DMS53 treated with DMSO at 0.1 percent for 48 hours (cell line): Measurements from ENCODE around the gene ELOVL4.

Experiments used
- DNase-seq: peaks from one replicate; lab custom pipeline; 2025; ENCODE audit not compliant: unreplicated experiment; lab: John Stamatoyannopoulos, UW

ELOVL4 gene

DNA sequence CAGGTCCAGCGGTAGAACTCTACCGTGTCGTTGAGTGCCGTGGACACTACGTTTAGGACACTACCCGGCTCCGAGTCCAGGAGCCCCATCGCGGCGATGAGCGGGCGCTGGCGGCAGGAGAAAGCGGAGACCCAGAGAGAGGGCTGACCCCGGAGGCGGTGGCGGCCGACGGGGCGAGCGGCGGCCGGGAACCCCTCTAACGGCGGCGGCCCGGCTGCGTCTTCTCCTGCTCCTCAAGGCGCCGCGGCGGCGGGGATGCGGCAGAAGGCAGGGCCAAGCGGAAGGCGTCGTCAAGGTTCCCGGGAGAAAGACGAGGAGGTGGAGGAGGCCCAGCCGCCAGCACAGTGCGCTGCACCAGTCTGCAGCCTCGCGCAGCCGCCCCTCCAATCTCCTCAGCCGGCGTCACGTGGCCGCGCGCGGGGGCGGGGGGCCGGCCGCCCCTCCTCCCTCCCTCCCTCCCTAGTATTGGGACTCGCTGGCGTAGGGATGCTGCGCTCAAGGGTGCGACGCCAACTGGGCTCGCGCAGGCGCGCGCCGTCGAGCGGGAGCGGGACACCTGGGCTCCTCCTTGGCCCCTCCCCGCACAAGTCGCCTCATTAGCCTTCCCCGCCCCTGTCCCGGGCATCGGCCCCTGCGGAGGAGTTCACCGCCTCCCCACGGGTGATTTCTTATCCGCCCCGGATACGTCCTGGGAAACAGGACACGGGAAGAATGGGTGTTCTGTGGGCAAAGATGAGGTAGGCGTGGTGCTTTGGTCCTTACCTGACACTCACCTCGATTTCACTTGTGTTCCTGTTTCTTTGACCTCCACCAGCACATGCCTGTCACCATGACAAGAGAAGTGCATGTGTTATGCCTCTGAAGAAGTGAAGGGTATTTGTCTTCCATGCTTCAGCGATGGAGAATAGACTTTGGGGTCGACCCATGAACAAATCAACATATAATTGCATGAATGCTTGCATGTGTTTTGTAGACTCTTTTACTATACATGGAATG lies at the start of gene ELOVL4:
TSS of gene ELOVL4 (minus strand) at position 363 of the 996 bp plus-strand sequence. CDS start at position 89, 274 bp downstream.
- DNase-seq: peak; percentile 44

- DNase-seq: no peak
Measured at GRCh38 chr6:79993911-79994309, 46.6 kb upstream of the ELOVL4 start.

GRCh38 chr6:79993012-79993910 lies 45.9 kb upstream of the ELOVL4 start:
- no peak for DNase-seq

GRCh38 chr6:79989641-79990040 lies 42.3 kb upstream of the ELOVL4 start:
- DNase-seq: no peak

GRCh38 chr6:79985128-79985527 lies 37.8 kb upstream of the ELOVL4 start:
- no peak for DNase-seq

GRCh38 chr6:79984261-79984660 lies 36.9 kb upstream of the ELOVL4 start:
- no peak for DNase-seq

GRCh38 chr6:79981652-79982051 lies 34.3 kb upstream of the ELOVL4 start:
- no peak for DNase-seq

GRCh38 chr6:79971193-79971592 lies 23.8 kb upstream of the ELOVL4 start:
- no peak for DNase-seq

DNA sequence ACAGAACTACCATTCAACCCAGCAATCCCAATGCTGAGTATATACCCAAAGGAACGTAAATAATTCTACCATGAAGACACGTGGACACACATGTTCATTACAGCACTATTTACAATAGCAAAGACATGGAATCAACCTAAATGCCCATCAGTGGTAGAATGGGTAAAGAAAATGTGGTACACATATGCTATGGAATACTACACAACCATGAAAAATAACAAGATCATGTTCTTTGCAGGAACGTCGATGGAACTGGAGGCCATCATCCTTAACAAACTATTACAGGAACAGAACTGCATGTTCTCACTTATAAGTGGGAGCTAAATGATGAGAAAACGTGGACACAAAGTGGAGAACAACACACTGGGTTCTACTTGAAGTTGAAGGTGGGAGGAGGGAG lies 22.4 kb upstream of the ELOVL4 start:
- no peak for DNase-seq

DNA sequence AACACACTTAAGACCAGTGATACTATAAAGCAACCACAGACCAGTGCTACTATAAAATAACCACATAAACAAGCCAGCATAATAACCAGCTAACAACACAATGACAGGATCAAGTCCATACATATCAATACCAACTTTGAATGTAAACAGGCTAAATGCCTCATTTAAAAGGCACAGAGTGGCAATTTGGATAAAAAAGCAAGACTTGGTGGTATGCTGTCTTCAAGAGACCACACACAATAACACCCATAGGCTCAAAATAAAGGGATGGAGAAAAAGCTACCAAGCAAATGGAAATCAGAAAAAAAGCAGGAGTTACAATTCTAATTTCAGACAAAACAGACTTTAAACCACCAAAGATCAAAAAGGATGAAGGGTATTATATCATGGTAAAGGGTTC lies 19.8 kb upstream of the ELOVL4 start:
- DNase-seq: no peak

- no peak for DNase-seq
Measured at GRCh38 chr6:79964607-79965081, 17.3 kb upstream of the ELOVL4 start.

GRCh38 chr6:79954849-79955248 lies 7.5 kb upstream of the ELOVL4 start:
- no peak for DNase-seq

- DNase-seq: peak; percentile 65
Measured at GRCh38 chr6:79949233-79949632, 1.9 kb upstream of the ELOVL4 start.

GRCh38 chr6:79946272-79947190 lies 822 bp downstream of the ELOVL4 start:
- no peak for DNase-seq

DNA sequence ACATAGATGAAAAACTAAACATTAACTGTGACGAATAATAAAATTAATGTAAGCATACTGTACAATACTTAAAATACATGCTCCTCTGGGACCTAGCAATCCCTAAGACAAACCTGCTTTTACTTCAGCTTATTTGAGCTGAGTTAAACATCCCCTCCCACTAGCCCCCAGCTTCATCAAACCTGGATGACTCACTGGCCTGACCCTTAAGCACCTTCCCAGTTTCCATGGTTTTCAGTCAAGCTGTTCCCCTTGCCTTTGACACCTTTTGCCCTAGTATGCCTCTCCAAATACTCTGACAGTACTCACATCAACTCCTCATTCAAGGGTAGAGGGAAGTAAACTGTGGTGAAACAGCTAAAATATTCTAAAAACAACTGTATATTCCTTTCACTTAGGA lies 4.2 kb downstream of the ELOVL4 start:
- DNase-seq: no peak

- DNase-seq: no peak
Measured at GRCh38 chr6:79941489-79942151, 5.7 kb downstream of the ELOVL4 start.

GRCh38 chr6:79928478-79928998 lies 18.8 kb downstream of the ELOVL4 start:
- no peak for DNase-seq

GRCh38 chr6:79927758-79928157 lies 19.6 kb downstream of the ELOVL4 start:
- no peak for DNase-seq

DNA sequence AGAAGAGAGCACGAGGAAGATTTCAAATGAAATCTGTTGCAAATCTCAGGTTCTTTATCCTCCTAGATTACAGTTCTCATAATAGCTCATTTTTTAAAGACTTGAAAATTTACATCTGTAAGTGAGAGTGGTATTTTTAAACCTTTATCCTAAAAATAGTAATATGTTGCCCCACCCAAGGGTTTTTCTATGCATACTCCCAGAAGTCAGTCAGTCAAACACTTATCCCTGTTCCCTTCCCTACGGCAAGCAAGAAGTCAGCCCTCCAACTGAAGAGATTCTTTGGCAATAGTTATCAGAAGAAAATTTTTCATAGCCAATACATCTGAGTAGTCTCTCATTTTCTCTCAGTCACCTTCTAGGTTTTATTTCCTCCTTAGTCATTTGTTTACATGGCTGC lies 24.1 kb downstream of the ELOVL4 start:
- DNase-seq: no peak

DNA sequence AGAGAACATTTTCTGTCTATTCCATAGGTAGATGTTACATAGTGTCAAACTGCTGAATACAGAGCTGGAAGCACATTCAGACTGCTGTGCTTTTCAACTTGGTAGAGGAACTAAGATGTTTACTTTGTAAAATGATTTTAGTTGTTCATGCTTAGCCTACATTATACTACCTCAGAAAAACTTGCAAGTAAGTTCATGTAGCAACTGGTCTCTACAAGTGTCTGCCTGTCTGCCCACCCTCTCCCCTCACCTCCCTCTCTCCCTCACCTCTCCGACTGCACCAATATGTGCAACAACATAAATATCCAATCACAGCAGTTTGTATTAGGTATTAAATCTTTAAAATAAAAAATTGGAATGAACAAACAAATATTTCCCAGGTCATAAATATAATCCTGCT lies 25.3 kb downstream of the ELOVL4 start:
- no peak for DNase-seq
